Thyroid gland (tissue), 4 donors: ENCODE data around the gene SLC17A7.

Source experiments
- POLR2A ChIP-seq, 2 donors: fragments of 450-650 bp; IDR thresholded peaks; one replicate each; pipeline ENCODE4 v1.6.1; 2017; ENCODE audit warnings: antibody characterized with exemption in 2 of 2, mild to moderate bottlenecking in 2 of 2, moderate library complexity in 1 of 2
- TF ChIP-seq, protein P1 (sequence below), 6 experiments: fragments of 200-600 bp in 3 of 6; fragments of 450-650 bp in 3 of 6; sonication (generic) in 3 of 6; IDR thresholded peaks; one replicate each; pipeline ENCODE4 v1.5.1; 2016 to 2019; ENCODE audit warnings: antibody characterized with exemption in 6 of 6, mild to moderate bottlenecking in 2 of 6, inconsistent platforms in 1 of 6, moderate library complexity in 1 of 6

DNA sequence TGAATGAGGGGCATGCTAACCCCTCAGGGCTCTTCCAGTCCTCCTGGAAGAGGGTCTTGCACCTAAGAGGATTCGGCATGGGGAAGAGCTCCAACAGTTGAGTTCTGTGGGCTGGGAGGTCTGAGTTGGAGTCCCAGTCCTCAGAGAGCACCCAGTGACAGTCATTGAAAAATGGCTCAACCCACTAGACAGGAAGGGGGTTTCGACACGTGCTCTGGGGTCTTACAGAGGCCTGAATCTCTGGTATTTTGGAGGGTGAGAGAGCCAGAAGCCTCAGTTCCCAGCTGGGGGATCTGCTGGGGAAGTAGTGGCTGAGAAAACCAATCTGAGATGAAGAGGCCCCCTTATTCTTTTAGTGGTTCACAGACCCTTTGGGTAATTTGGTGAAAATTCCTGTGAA lies 27.1 kb downstream of the SLC17A7 start:
- TF ChIP-seq, protein P1, sequence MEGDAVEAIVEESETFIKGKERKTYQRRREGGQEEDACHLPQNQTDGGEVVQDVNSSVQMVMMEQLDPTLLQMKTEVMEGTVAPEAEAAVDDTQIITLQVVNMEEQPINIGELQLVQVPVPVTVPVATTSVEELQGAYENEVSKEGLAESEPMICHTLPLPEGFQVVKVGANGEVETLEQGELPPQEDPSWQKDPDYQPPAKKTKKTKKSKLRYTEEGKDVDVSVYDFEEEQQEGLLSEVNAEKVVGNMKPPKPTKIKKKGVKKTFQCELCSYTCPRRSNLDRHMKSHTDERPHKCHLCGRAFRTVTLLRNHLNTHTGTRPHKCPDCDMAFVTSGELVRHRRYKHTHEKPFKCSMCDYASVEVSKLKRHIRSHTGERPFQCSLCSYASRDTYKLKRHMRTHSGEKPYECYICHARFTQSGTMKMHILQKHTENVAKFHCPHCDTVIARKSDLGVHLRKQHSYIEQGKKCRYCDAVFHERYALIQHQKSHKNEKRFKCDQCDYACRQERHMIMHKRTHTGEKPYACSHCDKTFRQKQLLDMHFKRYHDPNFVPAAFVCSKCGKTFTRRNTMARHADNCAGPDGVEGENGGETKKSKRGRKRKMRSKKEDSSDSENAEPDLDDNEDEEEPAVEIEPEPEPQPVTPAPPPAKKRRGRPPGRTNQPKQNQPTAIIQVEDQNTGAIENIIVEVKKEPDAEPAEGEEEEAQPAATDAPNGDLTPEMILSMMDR (IDR thresholded peaks at IDR 0.05): no peak
- TF ChIP-seq POLR2A (IDR thresholded peaks at IDR 0.05): no peak
